ENCODE measurements around the gene ADORA1. TPM values are rescaled to one million over a fixed set of nuclear protein-coding genes. Genes with fewer than 3 reads are reported as not detected.

The ADORA1 gene
- total RNA-seq, 4 donors from 2014 or later, result 1.3 to 5.6 TPM; not detected in 2

GRCh38 chr1:203171341-203172183 lies 44.0 kb downstream of the ADORA1 start:
- Histone ChIP-seq H3K27ac (no peak overlapping the region), H3K36me3 (no peaks in the 10 kb centered on the region), H3K9me3 (no peaks in the 10 kb centered on the region), H3K4me3 (no peak overlapping the region), H3K4me1 (peaks cover 0 to 12% (median 4%) of the 10 kb centered on the region in 4 donors), H3K27me3 (no peaks in the 10 kb centered on the region)
- 87% methylated on average over 22 of the region's 22 CpGs; no CpG with 5 or more reads in 1 of the 2 donors for WGBS, 2 donors (ENCODE audit: low coverage in 1 of 2)
- TF ChIP-seq CTCF (IDR thresholded peaks at IDR 0.05) (no peak), POLR2AphosphoS5 (IDR thresholded peaks at IDR 0.05) (no peak), POLR2A (IDR thresholded peaks at IDR 0.05) (no peak), EP300 (IDR thresholded peaks at IDR 0.05; ENCODE audit: low read depth) (no peak)
- DNase-seq, result no peak
- intact Hi-C loops (cut with DNase I; ENCODE audit: low total_unique reads), result loop anchor here (1.0 kb wide), 1 partner anchor 131 kb away; no protein-coding TSS in a partner anchor
- in situ Hi-C loops (cut with MboI; ENCODE audit: low pct_ligation_motif_present in 1 of 4, low pct_unique_long_range_greater_than_20kb in 1 of 4, low sequenced_read_pairs in 3 of 4), result no loop called here

GRCh38 chr1:203172184-203173010 lies 44.9 kb downstream of the ADORA1 start:
- Histone ChIP-seq H3K9me3 (no peaks in the 10 kb centered on the region), H3K36me3 (no peaks in the 10 kb centered on the region), H3K27me3 (no peaks in the 10 kb centered on the region), H3K4me3 (no peak overlapping the region), H3K4me1 (peaks cover 0 to 7% (median under 1%) of the 10 kb centered on the region in 4 donors), H3K27ac (no peak overlapping the region)
- 56 to 80% methylated on average over 1 to 6 of the region's 8 CpGs for WGBS, 2 donors (ENCODE audit: low coverage in 1 of 2)
- DNase-seq, result peak; percentile 72
- intact Hi-C loops (cut with DNase I; ENCODE audit: low total_unique reads) (no loop called here), in situ Hi-C loops (cut with MboI; ENCODE audit: low pct_ligation_motif_present in 1 of 4, low pct_unique_long_range_greater_than_20kb in 1 of 4, low sequenced_read_pairs in 3 of 4) (no loop called here)
- TF ChIP-seq POLR2A (IDR thresholded peaks at IDR 0.05) (no peak), CTCF (IDR thresholded peaks at IDR 0.05) (peak; percentile 74 to 89 (median 84))

- peaks cover 0 to 7% (median 0%) of the 10 kb centered on the region in 4 donors for H3K4me1 ChIP-seq
- intact Hi-C loops (cut with DNase I; ENCODE audit: low total_unique reads) (no loop called here), in situ Hi-C loops (cut with MboI; ENCODE audit: low pct_ligation_motif_present in 1 of 4, low pct_unique_long_range_greater_than_20kb in 1 of 4, low sequenced_read_pairs in 3 of 4) (no loop called here)
- TF ChIP-seq POLR2AphosphoS5 (IDR thresholded peaks at IDR 0.05) (no peak), CTCF (IDR thresholded peaks at IDR 0.05) (no peak), EP300 (IDR thresholded peaks at IDR 0.05; ENCODE audit: low read depth) (no peak), POLR2A (IDR thresholded peaks at IDR 0.05) (no peak)
- no peaks in the 10 kb centered on the region for H3K9me3 ChIP-seq
- 100% methylated on average over 1 of the region's 2 CpGs; no CpG with 5 or more reads in 1 of the 2 donors for whole genome bisulfite sequencing, 2 donors (ENCODE audit: low coverage in 1 of 2)
- H3K4me3 ChIP-seq, result no peak overlapping the region
- DNase-seq, result no peak
- H3K27ac ChIP-seq, result no peak overlapping the region
- no peaks in the 10 kb centered on the region for H3K36me3 ChIP-seq
- H3K27me3 ChIP-seq, result no peaks in the 10 kb centered on the region
Observed at GRCh38 chr1:203173011-203173555, 45.6 kb downstream of the ADORA1 start.

GRCh38 chr1:203173566-203173965 lies 46.0 kb downstream of the ADORA1 start:
- TF ChIP-seq CTCF (IDR thresholded peaks at IDR 0.05) (no peak), EP300 (IDR thresholded peaks at IDR 0.05; ENCODE audit: low read depth) (no peak), POLR2A (IDR thresholded peaks at IDR 0.05) (no peak), POLR2AphosphoS5 (IDR thresholded peaks at IDR 0.05) (no peak)
- H3K4me3 ChIP-seq, result no peak overlapping the region
- in situ Hi-C loops (cut with MboI; ENCODE audit: low pct_ligation_motif_present in 1 of 4, low pct_unique_long_range_greater_than_20kb in 1 of 4, low sequenced_read_pairs in 3 of 4) (no loop called here), intact Hi-C loops (cut with DNase I; ENCODE audit: low total_unique reads) (no loop called here)
- H3K27ac ChIP-seq, result no peak overlapping the region
- H3K27me3 ChIP-seq, result no peaks in the 10 kb centered on the region
- no peak for DNase-seq
- no peaks in the 10 kb centered on the region for H3K36me3 ChIP-seq
- H3K9me3 ChIP-seq, result no peaks in the 10 kb centered on the region
- WGBS, 2 donors (ENCODE audit: low coverage in 1 of 2), result 67% methylated on average over 5 of the region's 5 CpGs; no CpG with 5 or more reads in 1 of the 2 donors
- H3K4me1 ChIP-seq, result peaks cover 0 to 7% (median 0%) of the 10 kb centered on the region in 4 donors

Measured in transverse colon (tissue), 4 donors.